ENCODE data around the gene CYFIP2. TPM values are rescaled to one million over a fixed set of nuclear protein-coding genes. Genes with fewer than 3 reads are reported as not detected.

Gene CYFIP2
- total and polyA plus RNA-seq, 2 of the 13 experiments (the other 11 are each of a cell fraction or from before 2014, with no cell fraction given): 22.6 to 30.3 TPM

DNA sequence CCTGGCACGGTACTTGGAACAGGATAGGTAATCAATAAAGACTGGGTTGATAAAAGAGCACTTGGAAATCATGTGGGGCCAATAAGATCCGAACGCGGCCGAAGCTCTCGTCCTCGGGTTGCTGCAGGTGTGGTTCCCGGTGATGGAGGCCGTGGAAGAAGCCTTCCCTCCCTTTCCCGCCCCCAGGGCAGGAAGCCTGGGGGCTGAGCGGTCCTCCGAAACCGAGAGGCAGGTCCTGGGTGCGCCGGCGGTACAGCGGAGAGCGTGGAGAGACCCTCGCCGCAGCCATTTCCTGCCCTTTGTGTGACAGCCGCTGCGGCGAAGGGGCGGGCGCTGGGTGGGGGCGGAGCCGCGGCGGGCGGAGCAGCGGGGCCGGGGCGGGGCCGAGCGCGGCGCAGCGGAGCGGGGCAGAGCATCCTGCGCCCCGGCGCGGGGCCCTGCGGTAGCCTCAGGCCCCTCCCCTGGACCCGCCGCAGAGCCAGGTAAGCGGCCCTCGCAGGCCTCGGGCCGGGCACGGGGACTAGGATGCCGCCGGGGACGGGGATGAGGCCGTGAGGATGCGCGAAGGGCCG, at the start of gene CYFIP2 (continued):
- TF ChIP-seq IKZF4 (CRISPR knock-in tag; IDR thresholded peaks at IDR 0.05; ENCODE audit: borderline replicate concordance, low read depth, not compliant biosample characterization): no peak
- no peak for TF ChIP-seq ZNF543 (CRISPR knock-in tag; IDR thresholded peaks at IDR 0.05)
- TF ChIP-seq ZNF235 (CRISPR knock-in tag; IDR thresholded peaks at IDR 0.05; ENCODE audit: borderline replicate concordance): no peak
- TF ChIP-seq SP4 (CRISPR knock-in tag; IDR thresholded peaks at IDR 0.05): peak; percentile 4; the same call in 1 of the 2 replicates
- TF ChIP-seq NCOA2 (CRISPR knock-in tag; IDR thresholded peaks at IDR 0.05): no peak
- TF ChIP-seq ZNF687 (CRISPR knock-in tag; IDR thresholded peaks at IDR 0.05): peak; percentile 62
- no peak for TF ChIP-seq ZHX2 (IDR thresholded peaks at IDR 0.05; ENCODE audit: low read depth)
- TF ChIP-seq ZHX2 (CRISPR knock-in tag; IDR thresholded peaks at IDR 0.05; ENCODE audit: borderline replicate concordance): 0 out of 2 replicates have a peak, but pooled peaks have one; percentile 57
- peak; percentile 43; the same call in 1 of the 2 replicates for TF ChIP-seq TGIF2 (CRISPR knock-in tag; IDR thresholded peaks at IDR 0.05)
- TF ChIP-seq GATAD1 (CRISPR knock-in tag; IDR thresholded peaks at IDR 0.05): 0 out of 2 replicates have a peak, but pooled peaks have one; percentile 22
- TF ChIP-seq XBP1 (CRISPR knock-in tag; IDR thresholded peaks at IDR 0.05): no peak
- TF ChIP-seq PHF21A (CRISPR knock-in tag; IDR thresholded peaks at IDR 0.05): no peak
- TF ChIP-seq ISL2 (CRISPR knock-in tag; IDR thresholded peaks at IDR 0.05): 0 out of 2 replicates have a peak, but pooled peaks have one; percentile 17
- 0 out of 2 replicates have a peak, but pooled peaks have one; percentile 36 for TF ChIP-seq SP5 (CRISPR knock-in tag; IDR thresholded peaks at IDR 0.05; ENCODE audit: borderline replicate concordance, low read depth)
- TF ChIP-seq POLR2G (IDR thresholded peaks at IDR 0.05; ENCODE audit: low read depth, low read length): 0 out of 2 replicates have a peak, but pooled peaks have one; percentile 25
